NCI-H2107 treated with DMSO at 0.1 percent for 48 hours (cell line): ENCODE results near the gene GRIN2A.

Source experiments
- DNase-seq: peaks from one replicate; lab custom pipeline; 2025; ENCODE audit not compliant: unreplicated experiment; lab: John Stamatoyannopoulos, UW

The GRIN2A gene

GRCh38 chr16:9826656-9827055, 355.6 kb downstream of the GRIN2A start:
- no peak for DNase-seq

GRCh38 chr16:9824200-9825068, 357.8 kb downstream of the GRIN2A start:
- DNase-seq: no peak

- no peak for DNase-seq
Observed at GRCh38 chr16:9823510-9823909, 358.7 kb downstream of the GRIN2A start.

GRCh38 chr16:9821970-9822369, 360.3 kb downstream of the GRIN2A start:
- no peak for DNase-seq

GRCh38 chr16:9821331-9821730, 360.9 kb downstream of the GRIN2A start:
- DNase-seq: no peak

- DNase-seq: no peak
Observed at GRCh38 chr16:9820476-9821246, 361.6 kb downstream of the GRIN2A start.

- DNase-seq: no peak
Observed at GRCh38 chr16:9818702-9819101, 363.5 kb downstream of the GRIN2A start.

GRCh38 chr16:9817586-9817985, 364.6 kb downstream of the GRIN2A start:
- no peak for DNase-seq

GRCh38 chr16:9816644-9817043, 365.6 kb downstream of the GRIN2A start:
- DNase-seq: no peak

GRCh38 chr16:9813665-9814064, 368.6 kb downstream of the GRIN2A start:
- DNase-seq: no peak

- DNase-seq: no peak
Observed at GRCh38 chr16:9808210-9808609, 374.0 kb downstream of the GRIN2A start.

GRCh38 chr16:9807302-9807701, 374.9 kb downstream of the GRIN2A start:
- no peak for DNase-seq

GRCh38 chr16:9805109-9805508, 377.1 kb downstream of the GRIN2A start:
- no peak for DNase-seq

- no peak for DNase-seq
Observed at GRCh38 chr16:9802160-9802559, 380.1 kb downstream of the GRIN2A start.

GRCh38 chr16:9801651-9802050, 380.6 kb downstream of the GRIN2A start:
- no peak for DNase-seq

GRCh38 chr16:9800186-9800738, 382.0 kb downstream of the GRIN2A start:
- DNase-seq: no peak

- DNase-seq: no peak
Observed at GRCh38 chr16:9798952-9799580, 383.2 kb downstream of the GRIN2A start.

GRCh38 chr16:9798474-9798873, 383.8 kb downstream of the GRIN2A start:
- DNase-seq: no peak

- DNase-seq: no peak
Observed at GRCh38 chr16:9797306-9797705, 384.9 kb downstream of the GRIN2A start.

- no peak for DNase-seq
Observed at GRCh38 chr16:9793623-9794022, 388.6 kb downstream of the GRIN2A start.

- DNase-seq: no peak
Observed at GRCh38 chr16:9791556-9791955, 390.7 kb downstream of the GRIN2A start.
